IMR-90 (cell line): ENCODE results near the gene IGF2BP1. TPM values are rescaled to one million over a fixed set of nuclear protein-coding genes. Genes with fewer than 3 reads are reported as not detected.

ENCODE experiments used
- BHLHE40 ChIP-seq: fragments of 150-350 bp; IDR thresholded peaks from 2 replicates; pipeline ENCODE4 v1.6.1; 2016; ENCODE audit warnings: mild to moderate bottlenecking, low read depth, low read length
- CHD1 ChIP-seq: IDR thresholded peaks from 2 replicates; pipeline ENCODE4 v1.6.1; 2012; ENCODE audit warnings: low read depth, low read length, improper control_type of control experiment
- CTCF ChIP-seq: conservative IDR thresholded peaks from 2 replicates; pipeline ENCODE4 v1.5.1; 2012; ENCODE audit warnings: mild to moderate bottlenecking, low read depth, low read length, improper control_type of control experiment
- FOS ChIP-seq: fragments of 150-350 bp; IDR thresholded peaks from 2 replicates; pipeline ENCODE4 v1.6.1; 2016; ENCODE audit warnings: low read depth, low read length
- RAD21 ChIP-seq: IDR thresholded peaks from 2 replicates; pipeline ENCODE4 v1.6.1; 2012; ENCODE audit warnings: low read length, improper control_type of control experiment
- RFX5 ChIP-seq: IDR thresholded peaks from 2 replicates; pipeline ENCODE4 v1.8.0; 2012; ENCODE audit warnings: low read depth, mild to moderate bottlenecking, low read length, moderate library complexity
- polyA plus RNA-seq, 3 experiments: library from polyadenylated mRNA; depleted of rRNA; stranded (reverse); fragments of >200 nt; gene quantifications; 2 replicates each; pipeline ENCODE4 v1.2.3, GENCODE V29; 2012; ENCODE audit warnings: low replicate concordance in 1 of 3
- total RNA-seq: library from RNA; depleted of rRNA; stranded (reverse); fragments of >200 nt; gene quantifications from 2 replicates; pipeline ENCODE4 v1.2.3, GENCODE V29; 2012

IGF2BP1 gene
- total and polyA plus RNA-seq, 2 of the 4 experiments (the other 2 are of a cell fraction) = 10.2 to 13.1 TPM

GRCh38 chr17:49076573-49077384 lies 79.6 kb downstream of the IGF2BP1 start (continued):
- TF ChIP-seq CTCF (no peak), CHD1 (no peak), RAD21 (no peak), RFX5 (no peak), FOS (peak; percentile 63), BHLHE40 (peak; percentile 71; the same call in 1 of the 2 replicates)
